Esophagus muscularis mucosa (tissue), 4 donors: Measurements from ENCODE around the gene IGSF5.

Experiments used
- EP300 ChIP-seq: sonication (generic); formaldehyde crosslinking; IDR thresholded peaks from one replicate; pipeline ENCODE4 v1.6.1; 2017; ENCODE audit warnings: antibody characterized with exemption
- POLR2A ChIP-seq: fragments of 450-650 bp; IDR thresholded peaks from one replicate; pipeline ENCODE4 v1.6.1; 2017; ENCODE audit warnings: antibody characterized with exemption, moderate library complexity, mild to moderate bottlenecking, low read depth
- POLR2AphosphoS5 ChIP-seq, 2 donors: sonication (generic); formaldehyde crosslinking; IDR thresholded peaks; one replicate each; pipeline ENCODE4 v1.6.1; 2017; ENCODE audit warnings: antibody characterized with exemption in 2 of 2
- TF ChIP-seq, protein P1 (sequence below), 3 experiments: fragments of 200-600 bp in 2 of 3; fragments of 450-650 bp in 1 of 3; sonication (generic) in 2 of 3; IDR thresholded peaks; one replicate each; pipeline ENCODE4 v1.5.1; 2017 to 2019; ENCODE audit warnings: antibody characterized with exemption in 3 of 3, mild to moderate bottlenecking in 2 of 3, moderate library complexity in 1 of 3

DNA sequence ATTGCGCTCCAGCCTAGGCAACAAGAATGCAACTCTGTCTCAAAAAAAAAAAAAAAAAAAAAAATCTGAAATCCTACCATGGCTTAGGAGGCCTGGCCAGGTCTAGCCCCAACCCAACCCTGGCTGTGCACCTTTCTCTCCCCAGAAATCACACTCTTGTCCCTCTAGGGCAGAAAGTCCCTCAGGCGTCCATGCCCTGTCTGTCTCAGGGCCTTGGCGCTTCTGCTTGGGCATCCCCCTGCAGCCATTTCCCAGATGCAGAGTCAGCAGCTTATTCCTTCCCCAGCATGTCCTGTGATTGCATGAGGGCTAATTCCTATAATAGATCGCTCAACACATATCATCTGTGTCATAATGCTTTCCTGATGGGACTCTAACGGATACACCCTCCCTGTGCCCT lies 65.0 kb downstream of the IGSF5 start:
- TF ChIP-seq, protein P1, sequence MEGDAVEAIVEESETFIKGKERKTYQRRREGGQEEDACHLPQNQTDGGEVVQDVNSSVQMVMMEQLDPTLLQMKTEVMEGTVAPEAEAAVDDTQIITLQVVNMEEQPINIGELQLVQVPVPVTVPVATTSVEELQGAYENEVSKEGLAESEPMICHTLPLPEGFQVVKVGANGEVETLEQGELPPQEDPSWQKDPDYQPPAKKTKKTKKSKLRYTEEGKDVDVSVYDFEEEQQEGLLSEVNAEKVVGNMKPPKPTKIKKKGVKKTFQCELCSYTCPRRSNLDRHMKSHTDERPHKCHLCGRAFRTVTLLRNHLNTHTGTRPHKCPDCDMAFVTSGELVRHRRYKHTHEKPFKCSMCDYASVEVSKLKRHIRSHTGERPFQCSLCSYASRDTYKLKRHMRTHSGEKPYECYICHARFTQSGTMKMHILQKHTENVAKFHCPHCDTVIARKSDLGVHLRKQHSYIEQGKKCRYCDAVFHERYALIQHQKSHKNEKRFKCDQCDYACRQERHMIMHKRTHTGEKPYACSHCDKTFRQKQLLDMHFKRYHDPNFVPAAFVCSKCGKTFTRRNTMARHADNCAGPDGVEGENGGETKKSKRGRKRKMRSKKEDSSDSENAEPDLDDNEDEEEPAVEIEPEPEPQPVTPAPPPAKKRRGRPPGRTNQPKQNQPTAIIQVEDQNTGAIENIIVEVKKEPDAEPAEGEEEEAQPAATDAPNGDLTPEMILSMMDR (IDR thresholded peaks at IDR 0.05), result no peak
- TF ChIP-seq EP300 (no peak), POLR2A (no peak), POLR2AphosphoS5 (IDR thresholded peaks at IDR 0.05) (no peak)
